KOPT-K1 (cell line): Measurements from ENCODE around the gene RGS14.

Experiments used
- H3K27ac ChIP-seq: fragments of 200-600 bp; sonication (generic); 2 replicates; pipeline ENCODE4 v1.5.1; 2016; ENCODE audit warnings: antibody characterized with exemption, mild to moderate bottlenecking, low read depth, low read length; ENCODE audit not compliant: poor library complexity, severe bottlenecking
- H3K36me3 ChIP-seq: fragments of 200-600 bp; sonication (generic); 2 replicates; pipeline ENCODE4 v1.5.1; 2017; ENCODE audit warnings: antibody characterized with exemption, mild to moderate bottlenecking, low read length, moderate library complexity; ENCODE audit not compliant: insufficient read depth
- H3K9me3 ChIP-seq: fragments of 200-600 bp; sonication (generic); 2 replicates; pipeline ENCODE4 v1.5.1; 2017; ENCODE audit warnings: antibody characterized with exemption, low read length, mild to moderate bottlenecking; ENCODE audit not compliant: insufficient read depth, poor library complexity, severe bottlenecking

Gene RGS14

DNA sequence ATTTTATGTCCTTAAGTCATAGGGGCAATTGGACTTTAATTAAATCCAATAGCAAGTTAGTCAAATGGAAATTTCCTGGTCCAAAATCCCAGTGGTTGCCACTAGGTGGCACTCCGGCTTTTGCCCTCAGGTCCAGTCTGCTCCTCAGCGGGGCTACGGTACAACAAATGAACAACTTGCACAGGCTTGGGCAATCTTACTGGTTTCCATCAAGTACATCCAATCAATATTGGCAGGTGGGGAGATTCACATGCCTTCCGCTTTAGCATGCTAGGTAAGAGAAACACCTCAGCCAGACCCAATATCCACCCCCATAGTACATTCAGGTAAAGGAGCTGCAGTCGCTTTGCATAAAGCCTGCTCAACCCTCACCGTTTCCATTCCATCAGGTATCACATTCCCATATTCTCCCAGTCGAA, 39.8 kb upstream of the RGS14 start:
- peaks cover 4% of the 10 kb centered on the region; the same call in 1 of the 2 replicates for H3K36me3 ChIP-seq
- no peak overlapping the region for H3K27ac ChIP-seq
- H3K9me3 ChIP-seq: no peaks in the 10 kb centered on the region

GRCh38 chr5:177319913-177320588, 37.7 kb upstream of the RGS14 start:
- Histone ChIP-seq H3K27ac (no peak overlapping the region), H3K9me3 (no peaks in the 10 kb centered on the region), H3K36me3 (peaks cover 4% of the 10 kb centered on the region)

GRCh38 chr5:177320879-177321278, 36.8 kb upstream of the RGS14 start:
- Histone ChIP-seq H3K9me3 (no peaks in the 10 kb centered on the region), H3K27ac (no peak overlapping the region), H3K36me3 (peaks cover 4% of the 10 kb centered on the region)

DNA sequence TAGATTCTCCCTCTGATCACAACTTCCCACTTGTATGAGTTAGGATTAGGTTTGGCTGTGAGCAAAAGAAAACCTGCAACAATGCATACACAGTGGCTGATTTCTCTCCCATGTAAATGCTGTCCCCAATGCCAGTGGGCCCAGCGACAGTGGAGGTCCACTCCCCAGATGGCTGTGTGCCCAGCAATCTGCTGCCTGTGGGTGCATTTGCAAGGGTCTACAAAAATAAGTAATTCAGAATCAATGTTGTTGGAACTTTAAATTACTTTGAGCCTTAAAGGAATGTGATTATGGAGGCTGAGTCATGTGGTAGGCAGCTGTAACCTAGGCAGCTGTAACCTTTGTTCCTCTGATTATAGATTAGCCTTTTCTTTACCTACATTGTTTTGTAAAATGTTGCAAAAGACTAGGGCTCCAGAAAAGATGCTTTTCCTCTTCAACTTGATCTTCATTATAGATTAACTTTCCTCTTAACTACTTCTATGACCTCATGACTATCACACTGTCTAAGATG, 31.8 kb upstream of the RGS14 start:
- Histone ChIP-seq H3K36me3 (peaks cover 35% of the 10 kb centered on the region), H3K9me3 (no peaks in the 10 kb centered on the region), H3K27ac (no peak overlapping the region)

GRCh38 chr5:177327539-177328522, 29.9 kb upstream of the RGS14 start:
- H3K27ac ChIP-seq: no peak overlapping the region
- H3K9me3 ChIP-seq: no peaks in the 10 kb centered on the region
- peaks cover 54% of the 10 kb centered on the region for H3K36me3 ChIP-seq

DNA sequence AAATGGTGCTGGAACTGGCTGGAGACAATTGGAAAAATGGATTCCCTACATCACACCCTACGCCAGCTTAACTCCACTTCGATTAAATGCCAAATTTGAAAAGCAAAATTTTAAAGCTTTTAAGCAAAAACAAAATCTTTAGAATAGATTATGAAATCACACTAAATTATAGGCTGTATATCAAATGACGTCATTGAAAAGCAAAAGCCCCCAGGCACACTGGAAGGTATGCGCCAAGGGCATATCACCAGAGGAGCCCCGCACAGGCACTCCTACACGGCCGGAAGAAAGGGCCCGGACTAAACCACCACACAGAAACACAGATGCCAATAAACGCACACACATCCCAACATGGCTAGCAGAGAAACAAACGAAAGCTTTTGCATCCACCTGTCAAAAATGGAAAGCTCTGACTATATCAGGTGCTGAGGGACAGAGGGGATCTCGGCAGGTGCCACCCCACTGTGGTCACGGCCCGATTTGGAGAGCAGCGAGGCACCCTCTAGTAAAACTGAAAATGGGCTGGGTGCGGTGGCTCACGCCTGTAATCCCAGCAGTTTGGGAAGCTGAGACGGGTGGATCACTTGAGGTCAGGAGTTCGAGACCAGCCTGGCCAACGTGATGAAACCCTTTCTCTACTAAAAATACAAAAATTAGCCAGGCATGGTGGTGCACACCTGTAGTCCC, 29.0 kb upstream of the RGS14 start:
- H3K27ac ChIP-seq: no peak overlapping the region
- no peaks in the 10 kb centered on the region for H3K9me3 ChIP-seq
- peaks cover 63% of the 10 kb centered on the region for H3K36me3 ChIP-seq

- H3K36me3 ChIP-seq: peaks cover 75% of the 10 kb centered on the region
- no peaks in the 10 kb centered on the region for H3K9me3 ChIP-seq
- no peak overlapping the region for H3K27ac ChIP-seq
Measured at GRCh38 chr5:177329883-177330282, 27.8 kb upstream of the RGS14 start.

- Histone ChIP-seq H3K27ac (no peak overlapping the region), H3K36me3 (peaks cover 88% of the 10 kb centered on the region), H3K9me3 (no peaks in the 10 kb centered on the region)
Measured at GRCh38 chr5:177330991-177331842, 26.5 kb upstream of the RGS14 start.

DNA sequence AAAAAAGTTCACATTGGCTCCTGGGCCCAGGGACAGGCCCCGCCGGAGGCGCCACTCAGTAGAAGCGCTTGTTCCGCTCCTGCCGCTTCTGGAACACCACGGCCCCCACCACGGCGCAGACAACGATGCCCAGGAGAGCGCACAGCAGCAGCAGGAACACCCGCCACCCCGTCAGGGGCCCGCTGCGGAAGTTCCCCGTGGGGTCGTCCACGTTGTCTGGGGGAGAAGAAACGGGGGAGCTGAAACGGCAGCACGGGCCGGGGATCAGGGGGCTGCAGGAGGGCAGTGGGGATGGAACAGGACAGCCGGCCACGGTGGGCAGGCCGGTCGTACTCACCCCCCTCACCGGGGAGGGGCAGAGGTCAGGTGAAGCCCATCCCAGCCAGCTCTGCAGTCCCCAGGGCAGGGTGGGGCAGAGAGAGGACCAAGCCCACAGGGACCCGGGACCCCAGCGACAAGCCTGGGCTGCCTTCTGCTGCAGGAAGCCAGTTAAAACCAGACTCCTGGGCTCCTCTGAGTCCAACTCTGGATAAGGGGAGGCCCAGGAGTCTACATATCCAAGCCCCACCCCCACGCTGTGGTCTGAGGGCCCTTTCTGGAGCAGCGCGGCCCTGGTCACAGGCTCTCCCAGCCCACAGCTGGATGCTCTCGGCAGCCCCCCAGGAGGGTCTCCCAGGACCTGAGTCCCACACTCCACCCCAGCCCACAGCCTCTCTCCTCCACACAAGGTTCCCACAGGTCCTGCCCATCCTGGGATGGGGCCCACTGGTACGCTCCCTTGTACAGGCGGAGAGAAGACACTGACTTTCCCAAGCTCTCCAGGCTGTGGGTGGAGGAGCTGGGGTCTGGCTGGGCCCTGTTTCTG, 25.5 kb upstream of the RGS14 start:
- no peaks in the 10 kb centered on the region for H3K9me3 ChIP-seq
- no peak overlapping the region for H3K27ac ChIP-seq
- peaks cover 98% of the 10 kb centered on the region for H3K36me3 ChIP-seq

GRCh38 chr5:177332896-177333260, 24.8 kb upstream of the RGS14 start:
- H3K36me3 ChIP-seq: peaks cover 98% of the 10 kb centered on the region
- no peaks in the 10 kb centered on the region for H3K9me3 ChIP-seq
- no peak overlapping the region for H3K27ac ChIP-seq

DNA sequence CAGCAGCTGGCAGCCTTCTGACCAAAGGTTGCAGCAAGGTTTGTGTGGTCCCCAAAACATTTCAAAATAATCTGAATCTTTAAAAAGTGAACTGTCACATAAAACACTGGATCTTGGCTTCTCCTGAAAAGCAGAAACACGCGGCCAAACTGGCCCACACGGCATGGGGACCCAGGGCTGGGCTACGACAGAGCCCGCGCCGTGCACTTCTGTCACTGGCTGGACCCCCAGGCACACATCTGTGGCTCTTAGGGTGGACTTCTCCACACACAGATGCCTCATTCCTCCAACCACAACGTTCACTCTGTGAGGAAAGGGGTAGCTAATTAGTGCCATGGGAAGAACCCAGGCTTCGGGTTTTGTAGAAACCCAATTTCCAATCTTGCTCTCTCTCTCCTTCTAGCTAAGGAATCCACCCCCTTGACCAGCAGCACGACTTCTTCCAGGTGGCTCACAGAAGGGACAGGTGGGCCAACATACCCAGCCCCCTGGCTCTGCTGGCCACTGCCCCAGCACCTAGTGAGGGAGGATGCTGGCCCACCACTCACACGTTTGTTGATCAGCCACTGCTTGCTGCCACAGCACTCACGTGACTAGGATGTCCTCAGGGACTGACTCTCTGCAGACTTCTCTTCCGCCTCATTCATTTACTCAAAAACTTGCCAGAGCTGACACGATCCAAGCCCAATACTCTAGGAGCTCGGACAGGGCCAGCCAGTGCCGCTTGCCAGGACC, 24.1 kb upstream of the RGS14 start:
- H3K27ac ChIP-seq: no peak overlapping the region
- no peaks in the 10 kb centered on the region for H3K9me3 ChIP-seq
- peaks cover 98% of the 10 kb centered on the region for H3K36me3 ChIP-seq

- Histone ChIP-seq H3K27ac (no peak overlapping the region), H3K36me3 (peaks cover 100% of the 10 kb centered on the region), H3K9me3 (no peaks in the 10 kb centered on the region)
Measured at GRCh38 chr5:177334155-177334551, 23.6 kb upstream of the RGS14 start.
